Natural killer cell treated with Interleukin-12 subunit alpha and Interleukin-12 subunit beta and Interleukin-15 and Interleukin-18, amount 100 ng/mL, for 72 hours (primary cell): Measurements from ENCODE around the gene CTNNBL1. TPM values are rescaled to one million over a fixed set of nuclear protein-coding genes. Genes with fewer than 3 reads are reported as not detected.

Experiments used
- ATAC-seq, 2 donors: fragments of 150-1000 bp; cut with Tn5 transposase in 1 of 2; sonication (Bioruptor Pico), chemical (Tn5 transposase) in 1 of 2; 2 replicates each; pipeline ENCODE4 v1.10.0; 2021
- DNase-seq: peaks from one replicate; pipeline ENCODE4 v3.0.0; 2022; ENCODE audit warnings: low spot score
- H3K27ac Mint-ChIP-seq, 2 donors: 1 replicate in 1 of 2; 2 replicates in 1 of 2; pipeline ENCODE4 v1.8.0; 2022; ENCODE audit warnings: mixed read lengths in 2 of 2, mild to moderate bottlenecking in 1 of 2, moderate library complexity in 1 of 2
- H3K27me3 Mint-ChIP-seq, 2 donors: 1 replicate in 1 of 2; 2 replicates in 1 of 2; pipeline ENCODE4 v1.8.0; 2022; ENCODE audit warnings: mixed read lengths in 2 of 2
- H3K36me3 Mint-ChIP-seq: one replicate; pipeline ENCODE4 v1.8.0; 2022; ENCODE audit warnings: mixed read lengths
- H3K4me1 Mint-ChIP-seq, 2 donors: 1 replicate in 1 of 2; 2 replicates in 1 of 2; pipeline ENCODE4 v1.8.0; 2022; ENCODE audit warnings: low read depth in 2 of 2, mixed read lengths in 2 of 2, mild to moderate bottlenecking in 1 of 2
- H3K4me3 Mint-ChIP-seq: one replicate; pipeline ENCODE4 v1.8.0; 2022; ENCODE audit warnings: mixed read lengths
- H3K9me3 Mint-ChIP-seq: 2 replicates; pipeline ENCODE4 v1.8.0; 2022; ENCODE audit warnings: mixed read lengths
- total RNA-seq, 2 donors: library from RNA; stranded (reverse); gene quantifications; one replicate each; pipeline ENCODE4 v1.2.3, GENCODE V29; 2022

The CTNNBL1 gene
- total RNA-seq, 2 donors from 2014 or later: 80.9 to 95.9 TPM

GRCh38 chr20:37798312-37798711, 104.5 kb downstream of the CTNNBL1 start:
- peaks cover 8 to 12% of the 10 kb centered on the region in 2 donors for H3K4me1 Mint-ChIP-seq
- DNase-seq (no peak), ATAC-seq (no peak)
- no peaks in the 10 kb centered on the region for H3K27me3 Mint-ChIP-seq
- H3K9me3 Mint-ChIP-seq: no peaks in the 10 kb centered on the region
- H3K4me3 Mint-ChIP-seq: no peak overlapping the region
- peaks cover 14% of the 10 kb centered on the region for H3K36me3 Mint-ChIP-seq
- H3K27ac Mint-ChIP-seq: no peak overlapping the region

DNA sequence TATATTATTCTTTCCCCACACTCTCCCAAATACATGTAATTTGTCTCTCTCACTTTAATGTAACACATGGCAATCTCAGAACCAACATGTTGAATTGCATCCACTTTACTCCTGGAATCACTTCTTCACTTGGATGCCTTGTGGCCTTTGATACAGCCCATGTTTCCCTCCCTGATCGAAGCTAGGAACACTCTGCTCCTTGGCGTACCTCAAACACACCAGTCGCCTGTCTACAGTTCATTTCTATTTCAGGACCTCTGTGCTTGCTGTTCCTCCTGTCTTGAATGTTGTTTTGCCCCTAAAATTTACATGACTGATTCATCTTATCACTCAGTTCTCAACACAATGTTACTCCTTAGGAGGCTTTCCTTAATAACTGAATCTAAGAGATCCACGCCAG, 106.8 kb downstream of the CTNNBL1 start:
- Mint-ChIP-seq H3K27me3 (no peaks in the 10 kb centered on the region), H3K27ac (no peak overlapping the region), H3K4me3 (no peak overlapping the region), H3K36me3 (peaks cover 11% of the 10 kb centered on the region), H3K4me1 (peaks cover 16 to 23% of the 10 kb centered on the region in 2 donors), H3K9me3 (no peaks in the 10 kb centered on the region)
- no peak for DNase-seq
- no peak for ATAC-seq

- Mint-ChIP-seq H3K4me3 (no peak overlapping the region), H3K27ac (no peak overlapping the region), H3K27me3 (no peaks in the 10 kb centered on the region), H3K36me3 (peaks cover 8% of the 10 kb centered on the region), H3K4me1 (peaks cover 19 to 21% of the 10 kb centered on the region in 2 donors), H3K9me3 (no peaks in the 10 kb centered on the region)
- ATAC-seq (no peak), DNase-seq (no peak)
These were observed 108.1 kb downstream of the CTNNBL1 start for GRCh38 chr20:37801921-37802320.

- H3K27me3 Mint-ChIP-seq: no peaks in the 10 kb centered on the region
- H3K9me3 Mint-ChIP-seq: no peaks in the 10 kb centered on the region
- H3K27ac Mint-ChIP-seq: peak overlapping the region; percentile 34 to 51
These were observed 109.8 kb downstream of the CTNNBL1 start for GRCh38 chr20:37803438-37804307.

GRCh38 chr20:37804584-37805566, 111.0 kb downstream of the CTNNBL1 start:
- Mint-ChIP-seq H3K4me1 (peaks cover 12 to 14% of the 10 kb centered on the region in 2 donors), H3K9me3 (no peaks in the 10 kb centered on the region), H3K4me3 (peak overlapping the region; percentile 35), H3K36me3 (peaks cover 6% of the 10 kb centered on the region), H3K27ac (peak overlapping the region; percentile 34 to 51), H3K27me3 (no peaks in the 10 kb centered on the region)
- peak; percentile 73 to 87 for ATAC-seq
- no peak for DNase-seq

More at GRCh38 chr20:37803438-37804307, 109.8 kb downstream of the CTNNBL1 start:
- DNase-seq: no peak
- no peak for ATAC-seq
- Mint-ChIP-seq H3K4me3 (no peak overlapping the region), H3K36me3 (peaks cover 3% of the 10 kb centered on the region), H3K4me1 (peaks cover 12 to 14% of the 10 kb centered on the region in 2 donors)

DNA sequence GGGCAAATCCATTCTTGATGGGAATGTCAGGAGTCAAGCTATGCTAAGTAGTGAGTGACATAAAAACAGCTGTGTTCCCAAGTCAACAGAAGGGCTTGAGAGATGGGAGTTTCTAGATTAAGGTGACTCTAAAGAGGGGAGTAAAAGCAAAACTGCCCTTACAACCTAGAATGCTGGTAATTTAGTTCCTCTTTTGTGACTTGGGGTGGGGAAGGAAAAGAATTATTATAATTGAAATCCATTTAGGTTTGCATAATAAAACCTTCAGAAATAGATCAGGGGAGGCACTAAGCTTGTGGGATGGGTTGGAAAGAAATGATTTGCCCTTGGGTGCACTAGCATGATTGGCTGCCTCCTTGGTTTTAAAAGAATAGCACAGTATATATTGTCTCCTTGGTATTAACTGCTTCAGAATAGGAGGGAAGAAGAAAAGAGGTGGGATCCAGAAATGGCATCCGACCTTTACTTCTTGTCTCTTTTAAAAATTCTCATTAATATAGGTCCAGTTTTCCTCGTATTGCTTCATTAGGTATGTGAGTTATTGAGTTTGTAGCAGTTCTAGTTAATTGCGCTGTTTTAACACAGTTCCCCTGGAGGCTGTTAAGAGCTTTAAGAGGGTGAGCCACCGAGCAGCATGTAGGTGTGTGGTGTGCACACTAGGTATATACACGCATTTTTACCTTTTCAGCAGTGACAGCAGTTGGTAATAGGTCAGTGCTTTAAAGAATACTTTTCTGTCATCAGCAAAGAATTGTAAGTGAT, 113.8 kb downstream of the CTNNBL1 start:
- DNase-seq (no peak), ATAC-seq (no peak)
- Mint-ChIP-seq H3K9me3 (no peaks in the 10 kb centered on the region), H3K27me3 (no peaks in the 10 kb centered on the region), H3K4me3 (no peak overlapping the region), H3K36me3 (peaks cover 6% of the 10 kb centered on the region), H3K27ac (no peak overlapping the region), H3K4me1 (peaks cover 12 to 14% of the 10 kb centered on the region in 2 donors)

GRCh38 chr20:37808233-37809070, 114.6 kb downstream of the CTNNBL1 start:
- H3K4me1 Mint-ChIP-seq: peaks cover 12 to 14% of the 10 kb centered on the region in 2 donors
- ATAC-seq (no peak), DNase-seq (no peak)
- no peak overlapping the region for H3K27ac Mint-ChIP-seq
- no peaks in the 10 kb centered on the region for H3K9me3 Mint-ChIP-seq
- peaks cover 6% of the 10 kb centered on the region for H3K36me3 Mint-ChIP-seq
- H3K27me3 Mint-ChIP-seq: no peaks in the 10 kb centered on the region
- H3K4me3 Mint-ChIP-seq: no peak overlapping the region

DNA sequence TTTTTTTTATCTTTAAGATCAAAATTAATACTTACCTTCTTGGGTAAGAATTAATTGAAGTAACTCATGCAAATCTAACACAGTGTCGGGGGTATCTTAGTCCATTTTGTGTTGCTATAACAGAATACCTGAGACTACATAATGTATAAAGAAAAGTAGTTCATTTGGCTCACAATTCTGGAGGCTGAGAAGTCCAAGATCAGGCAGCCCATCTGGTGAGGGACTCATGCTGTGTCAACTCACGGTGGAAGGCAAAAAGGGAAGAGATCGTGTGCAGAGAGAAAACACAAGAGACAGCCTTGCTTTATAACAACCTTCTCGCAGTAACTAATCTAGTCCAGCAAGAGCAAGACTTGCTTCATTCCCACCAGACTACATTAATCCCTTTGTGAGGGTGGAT, 116.2 kb downstream of the CTNNBL1 start:
- Mint-ChIP-seq H3K36me3 (peaks cover 6% of the 10 kb centered on the region), H3K27me3 (no peaks in the 10 kb centered on the region), H3K27ac (no peak overlapping the region), H3K9me3 (no peaks in the 10 kb centered on the region), H3K4me3 (no peak overlapping the region), H3K4me1 (peaks cover 3 to 8% of the 10 kb centered on the region in 2 donors)
- ATAC-seq (no peak), DNase-seq (no peak)

DNA sequence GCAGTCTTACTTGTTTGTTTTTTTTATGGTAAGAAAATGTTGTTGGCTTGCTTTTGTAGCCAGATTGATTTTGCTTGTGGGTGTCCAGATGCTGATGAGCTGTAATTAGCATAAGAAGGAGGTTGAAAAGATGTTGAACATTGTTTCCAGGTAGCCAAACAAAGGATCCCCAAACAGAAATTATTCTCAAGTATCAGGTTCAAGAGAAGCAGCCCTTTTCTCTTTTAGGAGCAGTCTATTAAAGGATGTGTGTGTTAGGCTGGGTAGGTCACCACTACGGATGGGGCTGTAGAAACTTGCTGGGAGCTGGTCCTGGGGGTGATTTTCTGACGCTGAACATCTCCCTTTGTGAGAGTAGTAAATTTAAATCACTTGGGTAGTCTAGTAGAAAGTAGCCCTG, 122.2 kb downstream of the CTNNBL1 start:
- no peak for ATAC-seq
- Mint-ChIP-seq H3K36me3 (peaks cover 3% of the 10 kb centered on the region), H3K4me1 (peaks cover 6 to 11% of the 10 kb centered on the region in 2 donors), H3K27me3 (no peaks in the 10 kb centered on the region), H3K27ac (no peak overlapping the region), H3K4me3 (no peak overlapping the region), H3K9me3 (no peaks in the 10 kb centered on the region)
- no peak for DNase-seq

DNA sequence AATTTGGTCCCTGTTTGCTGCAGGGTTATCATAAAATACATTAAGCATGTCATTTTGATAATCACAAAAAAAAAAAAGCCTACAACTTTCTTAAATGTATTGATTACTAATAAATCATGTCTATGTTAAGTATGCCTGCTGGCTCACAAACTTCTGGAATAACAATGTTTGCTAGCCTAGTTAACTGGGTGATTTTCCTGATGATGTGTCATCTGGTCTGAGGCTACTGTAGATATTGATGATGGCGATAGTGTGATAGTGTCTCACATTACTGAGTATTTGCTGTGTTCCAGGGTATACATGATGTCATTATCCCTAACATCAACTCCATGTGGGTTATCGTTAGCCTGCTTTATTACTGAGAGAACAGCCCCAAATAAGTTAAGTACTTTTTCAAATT, 122.9 kb downstream of the CTNNBL1 start:
- DNase-seq (no peak), ATAC-seq (no peak)
- peaks cover 5% of the 10 kb centered on the region for H3K36me3 Mint-ChIP-seq
- H3K4me1 Mint-ChIP-seq: peaks cover 8 to 12% of the 10 kb centered on the region in 2 donors
- H3K27me3 Mint-ChIP-seq: no peaks in the 10 kb centered on the region
- no peaks in the 10 kb centered on the region for H3K9me3 Mint-ChIP-seq
- no peak overlapping the region for H3K4me3 Mint-ChIP-seq
- H3K27ac Mint-ChIP-seq: no peak overlapping the region

DNA sequence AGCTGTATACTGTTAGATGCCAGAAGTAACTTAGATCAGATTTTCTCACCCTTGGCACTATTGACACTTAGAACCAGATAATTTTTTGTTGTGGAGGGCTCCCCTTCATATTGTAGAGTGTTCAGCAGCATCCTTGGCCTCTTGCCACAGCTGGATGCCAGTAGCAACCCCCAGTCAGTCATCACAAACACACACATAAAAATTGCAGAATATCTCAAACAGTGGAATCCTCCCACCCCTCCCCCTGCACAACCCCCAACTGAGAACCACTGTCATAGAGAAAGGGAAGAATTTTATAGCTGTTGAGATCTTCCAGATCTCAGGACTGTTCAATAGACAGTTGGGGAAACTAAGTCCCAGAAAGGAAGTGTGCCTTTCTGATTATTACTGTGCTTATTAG, 127.9 kb downstream of the CTNNBL1 start:
- no peak overlapping the region for H3K4me3 Mint-ChIP-seq
- DNase-seq (no peak), ATAC-seq (no peak)
- no peak overlapping the region for H3K27ac Mint-ChIP-seq
- H3K36me3 Mint-ChIP-seq: peaks cover 5% of the 10 kb centered on the region
- H3K4me1 Mint-ChIP-seq: peaks cover 15 to 16% of the 10 kb centered on the region in 2 donors
- H3K9me3 Mint-ChIP-seq: no peaks in the 10 kb centered on the region
- H3K27me3 Mint-ChIP-seq: no peaks in the 10 kb centered on the region

DNA sequence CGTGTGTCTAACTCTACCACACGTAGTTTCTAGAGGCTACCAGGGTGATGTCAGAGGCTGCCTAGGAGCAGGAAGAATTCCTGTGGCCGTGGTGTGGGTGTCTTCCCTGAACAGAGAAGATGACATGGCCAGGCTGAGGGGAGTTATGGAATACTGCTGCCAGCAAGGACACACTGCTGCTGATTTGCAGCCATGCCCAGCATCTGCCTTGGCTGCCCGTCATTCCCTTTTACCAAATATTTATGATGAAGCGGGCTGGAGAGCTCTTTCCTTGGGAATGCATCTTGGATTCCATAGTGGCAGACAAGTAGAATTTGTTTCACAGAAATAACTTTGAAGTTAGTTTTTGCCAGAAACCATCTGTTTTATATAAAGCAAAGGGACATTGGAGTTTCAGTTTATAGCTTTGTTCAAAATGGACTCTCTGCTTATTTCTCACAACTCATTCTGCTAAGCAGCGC, 128.3 kb downstream of the CTNNBL1 start:
- H3K27ac Mint-ChIP-seq: no peak overlapping the region
- no peak for DNase-seq
- no peak for ATAC-seq
- no peak overlapping the region for H3K4me3 Mint-ChIP-seq
- H3K9me3 Mint-ChIP-seq: no peaks in the 10 kb centered on the region
- peaks cover 5% of the 10 kb centered on the region for H3K36me3 Mint-ChIP-seq
- H3K4me1 Mint-ChIP-seq: peaks cover 15 to 16% of the 10 kb centered on the region in 2 donors
- no peaks in the 10 kb centered on the region for H3K27me3 Mint-ChIP-seq
